OCI-LY3 (cell line): ENCODE results near the gene CAD.

ENCODE experiments used
- EZH2phosphoT487 ChIP-seq: fragments of 200-600 bp; shearing (Covaris generic); IDR thresholded peaks from 2 replicates; pipeline ENCODE4 v1.6.1; 2018; ENCODE audit warnings: antibody characterized with exemption, mixed run types, low read depth
- TF ChIP-seq, protein P1 (sequence below): fragments of 200-600, 300-600 bp; sonication (generic); IDR thresholded peaks from 2 replicates; pipeline ENCODE4 v1.5.1; 2014; ENCODE audit warnings: antibody characterized with exemption, low read length, low read depth

DNA sequence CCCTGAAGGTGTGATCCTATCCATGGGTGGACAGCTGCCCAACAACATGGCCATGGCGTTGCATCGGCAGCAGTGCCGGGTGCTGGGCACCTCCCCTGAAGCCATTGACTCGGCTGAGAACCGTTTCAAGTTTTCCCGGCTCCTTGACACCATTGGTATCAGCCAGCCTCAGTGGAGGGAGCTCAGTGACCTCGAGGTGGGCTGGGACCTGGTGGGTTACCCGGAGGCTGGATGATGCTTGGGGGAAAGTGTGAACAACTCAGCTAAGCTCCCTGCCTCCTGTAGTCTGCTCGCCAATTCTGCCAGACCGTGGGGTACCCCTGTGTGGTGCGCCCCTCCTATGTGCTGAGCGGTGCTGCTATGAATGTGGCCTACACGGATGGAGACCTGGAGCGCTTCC lies 16.2 kb downstream of the CAD start:
- TF ChIP-seq, protein P1, sequence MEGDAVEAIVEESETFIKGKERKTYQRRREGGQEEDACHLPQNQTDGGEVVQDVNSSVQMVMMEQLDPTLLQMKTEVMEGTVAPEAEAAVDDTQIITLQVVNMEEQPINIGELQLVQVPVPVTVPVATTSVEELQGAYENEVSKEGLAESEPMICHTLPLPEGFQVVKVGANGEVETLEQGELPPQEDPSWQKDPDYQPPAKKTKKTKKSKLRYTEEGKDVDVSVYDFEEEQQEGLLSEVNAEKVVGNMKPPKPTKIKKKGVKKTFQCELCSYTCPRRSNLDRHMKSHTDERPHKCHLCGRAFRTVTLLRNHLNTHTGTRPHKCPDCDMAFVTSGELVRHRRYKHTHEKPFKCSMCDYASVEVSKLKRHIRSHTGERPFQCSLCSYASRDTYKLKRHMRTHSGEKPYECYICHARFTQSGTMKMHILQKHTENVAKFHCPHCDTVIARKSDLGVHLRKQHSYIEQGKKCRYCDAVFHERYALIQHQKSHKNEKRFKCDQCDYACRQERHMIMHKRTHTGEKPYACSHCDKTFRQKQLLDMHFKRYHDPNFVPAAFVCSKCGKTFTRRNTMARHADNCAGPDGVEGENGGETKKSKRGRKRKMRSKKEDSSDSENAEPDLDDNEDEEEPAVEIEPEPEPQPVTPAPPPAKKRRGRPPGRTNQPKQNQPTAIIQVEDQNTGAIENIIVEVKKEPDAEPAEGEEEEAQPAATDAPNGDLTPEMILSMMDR, result no peak
- TF ChIP-seq EZH2phosphoT487, result no peak
